ENCODE measurements around the gene ALDH4A1. TPM values are rescaled to one million over a fixed set of nuclear protein-coding genes. Genes with fewer than 3 reads are reported as not detected.

The ALDH4A1 gene
- polyA plus RNA-seq, 1 donor: 3.1 TPM

DNA sequence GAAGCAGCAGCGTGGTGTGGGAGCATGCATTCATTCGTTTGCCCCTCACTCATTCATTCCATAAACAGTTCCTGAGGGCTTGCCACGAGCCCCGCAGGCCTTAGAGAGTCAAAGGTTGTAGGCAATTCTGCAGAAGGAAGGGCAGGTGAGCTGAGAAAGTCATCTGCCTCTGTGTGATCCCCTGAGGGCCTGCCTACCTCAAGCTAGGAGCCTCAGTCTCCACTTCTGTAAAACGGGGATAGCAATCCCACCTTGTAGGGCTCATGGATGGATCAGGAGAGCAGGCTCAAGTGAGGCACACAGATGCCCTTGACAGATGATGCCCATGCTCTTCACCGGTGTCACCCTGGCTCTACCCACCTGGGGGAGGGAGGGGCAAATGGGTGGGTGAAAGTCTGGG lies 26.6 kb upstream of the ALDH4A1 start:
- peaks cover 3% of the 10 kb centered on the region for H3K27me3 ChIP-seq (ENCODE audit: control insufficient read depth, insufficient read depth, low read length)
- DNase-seq: no peak
- H3K4me1 ChIP-seq (ENCODE audit: control insufficient read depth, insufficient read depth, low read length): no peaks in the 10 kb centered on the region
- no peaks in the 10 kb centered on the region for H3K36me3 ChIP-seq (ENCODE audit: control insufficient read depth, insufficient read depth, low read length)
- H3K4me3 ChIP-seq (ENCODE audit: low read length): no peak overlapping the region
- H3K9me3 ChIP-seq (ENCODE audit: control insufficient read depth, low read depth, low read length): no peaks in the 10 kb centered on the region
- no peak overlapping the region for H3K27ac ChIP-seq (ENCODE audit: low read length)
- WGBS (ENCODE audit: insufficient coverage, low lambda C conversion rate): no CpG with 5 or more reads among the region's 6 CpGs

DNA sequence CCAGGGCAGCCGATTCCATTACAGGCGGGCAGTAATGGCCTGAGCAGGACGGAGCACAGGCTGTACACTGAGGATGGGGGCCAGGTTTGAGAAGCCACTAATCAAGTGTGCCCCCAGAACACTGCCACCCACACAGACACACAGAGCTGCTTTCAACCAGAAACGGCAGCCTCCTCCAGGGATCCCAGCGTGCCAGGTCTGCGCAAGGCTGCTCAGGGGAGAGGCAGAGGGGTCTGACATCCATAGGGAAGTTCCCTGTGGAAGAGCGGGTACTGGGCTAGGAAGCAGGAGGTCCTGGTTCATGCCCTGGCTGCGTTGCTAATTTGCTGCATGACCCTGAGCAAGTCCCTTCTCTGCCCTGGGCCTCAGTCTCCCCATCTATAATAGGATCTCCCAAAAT lies 26.1 kb upstream of the ALDH4A1 start:
- Histone ChIP-seq H3K4me1 (ENCODE audit: control insufficient read depth, insufficient read depth, low read length) (no peaks in the 10 kb centered on the region), H3K4me3 (ENCODE audit: low read length) (no peak overlapping the region), H3K27ac (ENCODE audit: low read length) (no peak overlapping the region), H3K36me3 (ENCODE audit: control insufficient read depth, insufficient read depth, low read length) (no peaks in the 10 kb centered on the region), H3K27me3 (ENCODE audit: control insufficient read depth, insufficient read depth, low read length) (peaks cover 3% of the 10 kb centered on the region), H3K9me3 (ENCODE audit: control insufficient read depth, low read depth, low read length) (no peaks in the 10 kb centered on the region)
- no peak for DNase-seq
- no CpG with 5 or more reads among the region's 8 CpGs for WGBS (ENCODE audit: insufficient coverage, low lambda C conversion rate)

GRCh38 chr1:18927654-18928272 lies 25.4 kb upstream of the ALDH4A1 start:
- Histone ChIP-seq H3K4me3 (ENCODE audit: low read length) (no peak overlapping the region), H3K4me1 (ENCODE audit: control insufficient read depth, insufficient read depth, low read length) (peaks cover 4% of the 10 kb centered on the region), H3K9me3 (ENCODE audit: control insufficient read depth, low read depth, low read length) (no peaks in the 10 kb centered on the region), H3K36me3 (ENCODE audit: control insufficient read depth, insufficient read depth, low read length) (no peaks in the 10 kb centered on the region), H3K27ac (ENCODE audit: low read length) (no peak overlapping the region), H3K27me3 (ENCODE audit: control insufficient read depth, insufficient read depth, low read length) (peaks cover 3% of the 10 kb centered on the region)
- no CpG with 5 or more reads among the region's 12 CpGs for WGBS (ENCODE audit: insufficient coverage, low lambda C conversion rate)
- DNase-seq: no peak

GRCh38 chr1:18927082-18927653 lies 24.8 kb upstream of the ALDH4A1 start:
- no CpG with 5 or more reads among the region's 16 CpGs for WGBS (ENCODE audit: insufficient coverage, low lambda C conversion rate)
- peaks cover 4% of the 10 kb centered on the region for H3K4me1 ChIP-seq (ENCODE audit: control insufficient read depth, insufficient read depth, low read length)

DNA sequence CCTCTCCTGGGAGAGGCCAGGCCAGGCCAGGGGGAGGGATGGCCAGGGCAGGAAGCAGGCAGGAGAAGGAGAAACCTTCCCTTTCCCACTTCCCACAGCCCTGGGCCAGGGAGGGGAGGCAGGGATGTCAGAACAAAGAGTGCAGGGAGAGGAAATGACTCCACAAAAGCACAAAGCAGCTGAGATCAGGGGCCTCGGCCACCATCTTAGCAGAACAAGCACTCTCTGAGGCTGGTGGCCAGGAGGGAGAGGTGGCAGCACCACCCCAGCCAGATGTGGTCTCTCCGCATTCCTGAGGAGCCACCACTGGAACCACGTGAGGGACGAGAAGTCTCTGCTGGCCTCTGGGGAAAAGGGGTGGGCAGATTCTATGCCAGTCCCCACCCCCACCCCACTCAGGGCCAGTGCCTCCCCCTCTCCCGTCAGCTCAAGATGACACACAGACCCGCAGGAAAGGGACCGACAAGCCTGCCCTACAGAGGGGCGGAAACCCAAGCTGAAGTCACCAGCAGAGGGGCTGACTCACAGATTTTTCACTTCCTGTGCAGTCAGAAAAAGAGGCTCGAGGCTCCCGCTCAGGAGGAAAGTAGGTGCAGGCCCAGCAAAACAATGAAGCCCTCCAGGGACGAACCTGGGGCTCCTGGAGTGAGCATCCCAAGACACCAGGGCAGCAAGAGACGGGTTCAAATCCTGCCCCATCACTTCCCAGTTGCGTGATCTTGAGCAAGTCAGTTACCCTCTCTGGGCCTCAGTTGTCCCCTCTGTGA lies 24.1 kb upstream of the ALDH4A1 start:
- DNase-seq: no peak
- H3K36me3 ChIP-seq (ENCODE audit: control insufficient read depth, insufficient read depth, low read length): no peaks in the 10 kb centered on the region
- no CpG with 5 or more reads among the region's 13 CpGs for WGBS (ENCODE audit: insufficient coverage, low lambda C conversion rate)
- H3K27me3 ChIP-seq (ENCODE audit: control insufficient read depth, insufficient read depth, low read length): peaks cover under 1% of the 10 kb centered on the region
- H3K4me1 ChIP-seq (ENCODE audit: control insufficient read depth, insufficient read depth, low read length): peaks cover 8% of the 10 kb centered on the region
- H3K9me3 ChIP-seq (ENCODE audit: control insufficient read depth, low read depth, low read length): no peaks in the 10 kb centered on the region
- no peak overlapping the region for H3K27ac ChIP-seq (ENCODE audit: low read length)
- H3K4me3 ChIP-seq (ENCODE audit: low read length): no peak overlapping the region

More at GRCh38 chr1:18927082-18927653, 24.8 kb upstream of the ALDH4A1 start:
- no peak for DNase-seq
- H3K4me3 ChIP-seq (ENCODE audit: low read length): no peak overlapping the region
- H3K27me3 ChIP-seq (ENCODE audit: control insufficient read depth, insufficient read depth, low read length): peaks cover 3% of the 10 kb centered on the region
- no peaks in the 10 kb centered on the region for H3K9me3 ChIP-seq (ENCODE audit: control insufficient read depth, low read depth, low read length)
- no peak overlapping the region for H3K27ac ChIP-seq (ENCODE audit: low read length)
- no peaks in the 10 kb centered on the region for H3K36me3 ChIP-seq (ENCODE audit: control insufficient read depth, insufficient read depth, low read length)

GRCh38 chr1:18925279-18925678 lies 22.9 kb upstream of the ALDH4A1 start:
- DNase-seq: no peak
- WGBS (ENCODE audit: insufficient coverage, low lambda C conversion rate): no CpG with 5 or more reads among the region's 9 CpGs
- H3K36me3 ChIP-seq (ENCODE audit: control insufficient read depth, insufficient read depth, low read length): peaks cover 4% of the 10 kb centered on the region
- peaks cover 8% of the 10 kb centered on the region for H3K4me1 ChIP-seq (ENCODE audit: control insufficient read depth, insufficient read depth, low read length)
- no peak overlapping the region for H3K4me3 ChIP-seq (ENCODE audit: low read length)
- no peaks in the 10 kb centered on the region for H3K27me3 ChIP-seq (ENCODE audit: control insufficient read depth, insufficient read depth, low read length)
- H3K9me3 ChIP-seq (ENCODE audit: control insufficient read depth, low read depth, low read length): no peaks in the 10 kb centered on the region
- no peak overlapping the region for H3K27ac ChIP-seq (ENCODE audit: low read length)

DNA sequence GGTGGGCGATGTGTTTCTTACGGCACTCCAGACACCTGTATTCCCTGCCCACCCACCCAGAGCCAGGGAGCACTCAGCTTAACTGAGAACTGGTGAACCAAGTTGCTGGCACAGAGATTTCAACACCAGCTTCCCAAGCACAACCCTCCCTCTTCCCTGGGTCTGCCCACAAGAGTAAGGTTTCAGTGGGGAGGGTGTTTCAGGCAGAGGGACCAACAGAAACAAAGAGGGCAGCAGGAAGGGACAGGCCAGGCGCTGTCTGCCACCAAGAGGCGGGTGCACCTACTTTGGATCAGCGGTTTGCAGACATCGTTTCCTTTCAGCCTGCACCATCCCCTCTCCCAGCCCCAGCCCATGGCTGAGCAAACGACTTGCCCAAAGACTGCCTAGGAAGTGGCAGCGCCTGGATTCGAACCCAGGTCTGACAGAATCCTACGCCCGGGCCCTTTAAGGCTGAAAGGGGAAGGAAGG lies 21.9 kb upstream of the ALDH4A1 start:
- Histone ChIP-seq H3K27me3 (ENCODE audit: control insufficient read depth, insufficient read depth, low read length) (no peaks in the 10 kb centered on the region), H3K27ac (ENCODE audit: low read length) (no peak overlapping the region), H3K4me3 (ENCODE audit: low read length) (no peak overlapping the region), H3K9me3 (ENCODE audit: control insufficient read depth, low read depth, low read length) (no peaks in the 10 kb centered on the region), H3K36me3 (ENCODE audit: control insufficient read depth, insufficient read depth, low read length) (peaks cover 5% of the 10 kb centered on the region), H3K4me1 (ENCODE audit: control insufficient read depth, insufficient read depth, low read length) (peaks cover 8% of the 10 kb centered on the region)
- no peak for DNase-seq
- WGBS (ENCODE audit: insufficient coverage, low lambda C conversion rate): no CpG with 5 or more reads among the region's 11 CpGs

DNA sequence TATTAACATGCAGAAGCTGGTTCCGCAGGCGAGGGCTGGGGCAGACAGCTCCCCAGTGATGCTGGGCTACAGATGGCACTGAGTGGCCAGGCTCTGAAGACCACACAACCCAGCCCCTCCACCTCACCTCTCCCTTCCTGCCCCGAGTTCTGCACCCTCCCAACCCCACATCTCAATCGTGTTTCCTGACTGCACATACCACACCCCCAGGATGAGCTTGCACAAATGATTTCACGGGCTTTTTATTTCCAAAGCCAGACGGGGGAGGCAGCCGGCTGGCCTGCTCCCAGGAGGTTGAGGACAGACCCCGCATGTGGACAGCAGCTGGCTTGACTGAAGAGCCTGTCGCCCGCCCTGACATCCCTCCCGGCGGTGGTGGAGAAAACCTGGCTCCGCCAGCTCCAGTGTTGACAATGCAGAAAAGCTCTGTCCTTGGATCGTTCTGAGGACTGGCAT lies 21.4 kb upstream of the ALDH4A1 start:
- no peak overlapping the region for H3K4me3 ChIP-seq (ENCODE audit: low read length)
- no peaks in the 10 kb centered on the region for H3K27me3 ChIP-seq (ENCODE audit: control insufficient read depth, insufficient read depth, low read length)
- peaks cover 8% of the 10 kb centered on the region for H3K4me1 ChIP-seq (ENCODE audit: control insufficient read depth, insufficient read depth, low read length)
- no peak overlapping the region for H3K27ac ChIP-seq (ENCODE audit: low read length)
- no peak for DNase-seq
- whole genome bisulfite sequencing (ENCODE audit: insufficient coverage, low lambda C conversion rate): no CpG with 5 or more reads among the region's 14 CpGs
- H3K9me3 ChIP-seq (ENCODE audit: control insufficient read depth, low read depth, low read length): no peaks in the 10 kb centered on the region
- peaks cover 5% of the 10 kb centered on the region for H3K36me3 ChIP-seq (ENCODE audit: control insufficient read depth, insufficient read depth, low read length)

- no peaks in the 10 kb centered on the region for H3K9me3 ChIP-seq (ENCODE audit: control insufficient read depth, low read depth, low read length)
- WGBS (ENCODE audit: insufficient coverage, low lambda C conversion rate): no CpG with 5 or more reads among the region's 18 CpGs
- no peak overlapping the region for H3K4me3 ChIP-seq (ENCODE audit: low read length)
- peaks cover 6% of the 10 kb centered on the region for H3K36me3 ChIP-seq (ENCODE audit: control insufficient read depth, insufficient read depth, low read length)
- peak overlapping the region; percentile 74 for H3K27ac ChIP-seq (ENCODE audit: low read length)
- no peak for DNase-seq
- no peaks in the 10 kb centered on the region for H3K27me3 ChIP-seq (ENCODE audit: control insufficient read depth, insufficient read depth, low read length)
- H3K4me1 ChIP-seq (ENCODE audit: control insufficient read depth, insufficient read depth, low read length): peaks cover 8% of the 10 kb centered on the region
Observed at GRCh38 chr1:18922848-18923755, 20.7 kb upstream of the ALDH4A1 start.

- no peaks in the 10 kb centered on the region for H3K9me3 ChIP-seq (ENCODE audit: control insufficient read depth, low read depth, low read length)
- peak overlapping the region; percentile 74 for H3K27ac ChIP-seq (ENCODE audit: low read length)
- no CpG with 5 or more reads among the region's 8 CpGs for WGBS (ENCODE audit: insufficient coverage, low lambda C conversion rate)
- no peaks in the 10 kb centered on the region for H3K27me3 ChIP-seq (ENCODE audit: control insufficient read depth, insufficient read depth, low read length)
- peaks cover 8% of the 10 kb centered on the region for H3K4me1 ChIP-seq (ENCODE audit: control insufficient read depth, insufficient read depth, low read length)
- H3K4me3 ChIP-seq (ENCODE audit: low read length): no peak overlapping the region
- DNase-seq: peak; percentile 57 to 71
- H3K36me3 ChIP-seq (ENCODE audit: control insufficient read depth, insufficient read depth, low read length): peaks cover 8% of the 10 kb centered on the region
Observed at GRCh38 chr1:18922319-18922726, 20.0 kb upstream of the ALDH4A1 start.

Data from large intestine (tissue), 3 donors.